NCI-H1694 (cell line): Measurements from ENCODE around the gene CDC14C.
"Not testable (repeated sequence)": the region's sequence is repeated elsewhere in the genome, so short reads cannot be mapped to it uniquely, and the experiment has no call there.

Experiments used
- DNase-seq: peaks from one replicate; lab custom pipeline; 2025; lab: John Stamatoyannopoulos, UW

CDC14C gene

DNA sequence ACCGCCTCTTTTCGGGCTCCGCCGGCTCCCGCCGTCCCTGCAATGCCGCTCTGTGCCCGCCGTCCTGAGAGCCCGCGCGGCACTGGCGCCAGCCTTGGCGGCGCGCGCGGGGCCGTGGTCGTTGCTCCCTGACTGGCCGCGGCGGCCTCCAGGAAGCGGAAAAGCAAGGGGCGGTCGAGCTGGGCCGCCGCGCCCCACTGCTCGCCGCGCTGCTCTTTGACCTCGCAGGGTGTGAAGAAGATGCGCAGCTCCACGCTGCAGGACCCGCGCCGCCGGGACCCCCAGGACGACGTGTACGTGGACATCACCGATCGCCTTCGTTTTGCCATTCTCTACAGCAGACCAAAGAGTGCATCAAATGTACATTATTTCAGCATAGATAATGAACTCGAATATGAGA lies at the start of gene CDC14C:
Gene CDC14C, plus strand, starts transcription at position 115 of the 400 bp plus-strand sequence. Its CDS starts 126 bp downstream, at position 241.
- no peak for DNase-seq

DNA sequence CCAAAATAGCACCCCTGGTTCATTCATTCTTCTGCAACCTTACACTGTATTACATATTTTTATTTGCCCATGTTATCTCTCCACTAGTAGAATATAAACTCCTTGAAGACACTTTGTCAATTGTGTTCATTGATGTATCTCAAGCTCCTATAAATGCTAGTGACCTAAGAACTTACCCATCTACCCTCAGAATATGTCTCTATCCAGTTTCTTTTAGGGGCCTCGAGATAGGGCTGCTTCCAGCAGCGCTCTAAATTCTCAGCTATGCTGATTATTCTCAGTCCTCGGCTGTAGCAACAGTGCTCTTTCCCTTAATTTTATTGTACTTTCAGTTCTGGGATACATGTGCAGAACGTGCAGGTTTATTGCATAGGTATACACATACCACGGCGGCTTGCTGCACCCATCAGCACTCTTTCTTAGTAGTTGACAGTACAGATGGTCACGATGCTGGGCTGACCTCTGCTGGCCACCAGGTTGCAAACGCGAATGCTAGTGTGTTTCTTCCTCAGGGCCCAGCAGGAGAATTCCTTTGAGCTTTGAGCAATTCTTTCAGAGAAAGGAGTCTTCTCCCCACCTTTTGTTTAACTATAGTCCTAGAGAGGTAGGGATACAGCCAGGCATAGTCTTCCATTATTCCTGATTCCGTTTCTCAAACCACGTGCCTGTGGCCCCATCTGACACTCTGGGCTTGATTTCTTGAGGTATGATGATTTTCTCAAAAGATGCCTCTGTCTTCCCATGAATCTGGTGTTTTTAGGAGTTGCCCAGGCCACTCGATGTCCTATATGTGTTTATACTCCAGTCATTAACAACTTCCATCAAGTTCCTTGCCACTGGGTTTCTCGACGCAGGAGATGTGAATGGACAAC lies 49.1 kb upstream of the CDC14C start:
- no peak for DNase-seq

DNA sequence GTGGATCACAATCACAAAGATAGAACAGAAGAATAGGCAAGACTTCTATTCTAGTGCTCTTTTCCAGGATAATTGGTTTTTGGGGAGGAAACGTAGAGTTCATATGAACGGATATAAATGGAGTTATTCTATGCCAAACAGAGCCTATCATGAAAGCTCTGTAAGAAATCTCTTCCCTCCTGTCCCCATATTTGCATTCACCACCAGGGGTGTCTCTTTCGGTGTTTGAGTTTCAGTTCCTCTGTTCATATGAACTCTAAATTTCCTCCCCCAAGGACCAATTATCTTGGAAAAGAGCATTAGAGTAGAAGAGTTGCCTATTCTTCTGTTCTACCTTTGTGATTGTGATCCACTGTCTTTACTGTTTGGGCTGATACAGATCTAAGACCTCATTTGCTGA lies 48.3 kb upstream of the CDC14C start:
- no peak for DNase-seq

DNA sequence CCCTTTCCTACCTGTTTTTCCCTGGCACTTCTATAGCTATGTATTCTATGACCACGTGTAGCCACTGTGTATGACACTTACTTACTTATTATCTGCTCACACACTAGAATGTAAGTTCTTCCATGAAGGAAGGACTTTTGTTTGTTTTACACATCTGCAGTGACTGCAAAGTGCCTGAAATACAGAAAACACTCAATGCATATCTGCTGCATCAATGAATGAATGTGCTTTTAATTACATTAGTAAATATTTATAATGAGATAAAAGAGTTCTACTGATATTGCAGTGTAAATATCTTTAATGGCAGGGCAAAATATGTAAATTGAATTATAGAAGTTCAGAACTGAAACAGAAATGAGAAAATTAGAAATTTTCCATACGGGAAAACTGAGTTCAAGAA lies 43.5 kb upstream of the CDC14C start:
- no peak for DNase-seq

DNA sequence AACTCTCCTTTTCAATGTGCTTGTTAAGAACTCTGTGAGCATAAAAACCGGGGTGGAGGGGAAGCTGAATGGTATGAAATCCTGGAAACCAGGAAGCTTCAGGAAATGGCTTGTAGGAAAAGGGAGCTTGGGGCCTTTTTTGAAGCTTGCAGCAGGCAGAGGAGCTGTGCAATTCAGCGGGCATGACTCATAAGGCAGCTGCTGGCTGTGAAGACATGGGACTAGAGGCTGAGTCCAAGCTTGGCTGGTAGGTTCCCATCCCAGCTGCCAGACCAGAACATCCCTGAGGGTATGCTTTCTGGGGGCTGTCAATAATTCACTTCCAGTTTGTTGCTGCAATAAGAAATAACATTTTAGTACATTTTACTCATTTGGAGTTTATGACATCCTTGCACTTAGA lies 36.8 kb upstream of the CDC14C start:
- DNase-seq: no peak

DNA sequence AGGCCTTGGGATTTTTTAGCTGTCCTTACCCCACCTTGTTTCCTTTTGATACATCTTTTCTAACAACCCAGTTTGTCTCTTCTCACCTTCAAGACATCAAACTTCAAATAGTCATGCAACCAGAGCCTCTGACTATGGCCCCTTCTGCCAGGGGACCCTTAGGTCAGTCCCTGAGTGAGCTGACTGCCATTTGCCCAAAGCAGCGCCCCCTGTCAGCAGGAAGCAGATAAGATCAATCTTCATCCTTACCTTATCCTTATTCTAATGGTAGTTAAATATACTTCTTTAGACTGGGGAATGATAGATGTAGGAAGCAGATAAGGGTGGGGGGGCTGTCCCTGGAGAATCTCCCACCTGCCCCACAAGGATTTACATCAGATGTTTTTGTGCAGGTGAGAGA lies 29.8 kb upstream of the CDC14C start:
- no peak for DNase-seq

DNA sequence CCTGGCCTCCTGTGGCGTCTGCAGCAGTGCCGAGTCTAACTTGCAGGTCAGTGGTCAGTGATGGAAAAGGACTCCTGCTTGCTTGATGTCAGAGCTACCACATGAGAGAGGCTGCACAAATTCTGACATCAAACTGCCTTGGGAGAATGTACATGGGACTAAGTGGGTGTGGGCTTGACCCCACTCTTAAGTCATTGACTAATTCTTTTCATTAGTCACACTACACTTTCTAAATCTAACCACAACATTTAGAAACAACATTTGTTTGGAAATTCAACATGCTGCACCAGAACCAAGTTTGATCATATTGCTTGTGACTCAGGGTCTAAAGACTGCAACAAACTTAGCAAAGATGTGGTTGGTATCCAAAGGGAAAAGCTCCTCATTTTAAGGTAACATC lies 24.4 kb upstream of the CDC14C start:
- DNase-seq: no peak

DNA sequence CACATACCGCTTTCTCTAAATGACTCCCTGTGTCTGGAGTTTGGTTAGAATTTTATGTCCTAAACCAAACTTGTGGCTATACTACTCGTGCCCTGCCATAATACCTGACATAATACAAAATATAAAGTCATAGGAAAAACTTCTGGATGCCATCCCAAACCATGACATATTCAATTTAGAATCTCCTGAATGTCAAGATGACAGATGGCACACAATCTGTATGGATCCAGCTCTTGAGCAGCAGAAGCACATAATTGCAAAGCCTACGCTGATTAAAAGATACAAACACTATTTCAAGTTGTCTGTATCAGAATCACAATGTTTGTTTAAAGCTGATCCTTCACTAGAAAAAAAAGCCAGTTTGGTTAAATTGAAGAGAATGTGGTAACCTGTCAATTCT lies 22.4 kb upstream of the CDC14C start:
- DNase-seq: no peak

DNA sequence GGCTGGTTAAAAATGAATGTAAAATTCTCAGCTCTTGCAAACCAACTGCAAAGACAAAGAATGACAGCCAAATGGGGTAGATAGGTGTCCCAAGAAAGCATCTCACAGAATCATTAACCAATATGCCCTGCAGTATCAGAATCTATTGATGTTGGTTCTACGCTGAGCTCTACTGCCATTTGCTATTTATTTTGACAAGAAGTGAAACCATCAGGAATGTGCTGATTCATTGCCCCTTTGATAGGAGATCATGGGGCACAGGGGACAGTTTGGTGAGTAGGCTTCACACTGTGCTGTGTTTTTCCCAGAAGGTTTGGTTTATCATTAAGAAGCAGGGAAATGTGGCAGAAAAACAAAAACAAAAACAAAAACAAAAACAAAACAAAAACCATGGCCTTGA lies 19.4 kb upstream of the CDC14C start:
- no peak for DNase-seq

DNA sequence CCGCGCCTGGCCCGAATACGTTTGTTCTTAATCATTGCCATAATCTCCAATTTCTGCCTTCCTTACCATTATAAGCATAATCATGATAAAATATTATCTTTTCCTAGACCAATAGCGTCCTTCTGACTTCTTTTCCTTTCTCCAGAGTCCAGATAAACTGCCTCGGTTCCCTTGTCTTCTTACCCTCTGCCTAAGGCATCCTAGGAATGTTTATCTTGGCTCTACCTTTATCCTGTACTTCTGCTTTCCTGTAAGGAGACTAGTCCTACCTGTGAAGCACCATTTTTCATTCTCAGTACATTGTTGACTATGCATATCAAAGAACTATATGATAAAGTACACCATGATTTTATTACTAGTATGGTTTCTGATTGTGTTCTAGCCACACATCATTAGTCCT lies 18.7 kb upstream of the CDC14C start:
- not testable (repeated sequence) for DNase-seq

DNA sequence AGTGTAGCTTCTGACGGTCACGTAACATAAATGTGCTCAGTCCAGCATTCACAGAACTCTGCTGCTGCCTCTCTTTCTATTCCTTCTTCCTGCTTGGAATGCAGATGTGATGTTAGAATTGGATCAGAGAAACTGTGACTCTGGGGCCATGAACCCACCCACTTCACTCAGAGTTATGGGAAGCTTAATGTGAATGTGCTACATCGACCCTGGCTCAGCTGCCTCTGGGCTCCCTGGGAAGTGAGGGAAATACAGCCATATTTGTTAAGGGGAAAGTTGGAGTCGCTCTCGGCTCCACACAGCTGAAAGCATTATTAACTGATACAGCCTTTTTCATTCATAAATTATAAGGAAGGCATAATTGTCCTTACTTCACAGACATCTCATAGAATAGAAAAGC lies 14.5 kb upstream of the CDC14C start:
- DNase-seq: not testable (repeated sequence)

DNA sequence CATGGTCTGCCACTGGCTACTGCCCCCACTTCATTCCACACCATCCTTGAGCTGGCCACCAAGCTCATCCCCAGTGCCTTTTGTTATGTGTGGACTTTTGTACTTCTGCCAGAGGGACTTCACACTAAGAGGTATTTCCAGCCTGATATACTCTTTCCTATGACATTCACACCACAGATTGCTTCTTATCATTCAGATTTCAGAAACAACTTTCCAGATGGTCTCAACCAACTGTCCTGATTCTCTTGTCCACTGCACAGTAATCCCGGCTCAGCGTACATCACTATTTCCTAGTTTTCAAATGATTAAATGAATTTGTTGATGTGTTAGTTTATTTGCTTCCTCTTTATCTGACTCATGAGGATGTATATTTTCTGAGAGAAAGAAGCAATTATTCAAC lies 7.1 kb downstream of the CDC14C start:
- no peak for DNase-seq

DNA sequence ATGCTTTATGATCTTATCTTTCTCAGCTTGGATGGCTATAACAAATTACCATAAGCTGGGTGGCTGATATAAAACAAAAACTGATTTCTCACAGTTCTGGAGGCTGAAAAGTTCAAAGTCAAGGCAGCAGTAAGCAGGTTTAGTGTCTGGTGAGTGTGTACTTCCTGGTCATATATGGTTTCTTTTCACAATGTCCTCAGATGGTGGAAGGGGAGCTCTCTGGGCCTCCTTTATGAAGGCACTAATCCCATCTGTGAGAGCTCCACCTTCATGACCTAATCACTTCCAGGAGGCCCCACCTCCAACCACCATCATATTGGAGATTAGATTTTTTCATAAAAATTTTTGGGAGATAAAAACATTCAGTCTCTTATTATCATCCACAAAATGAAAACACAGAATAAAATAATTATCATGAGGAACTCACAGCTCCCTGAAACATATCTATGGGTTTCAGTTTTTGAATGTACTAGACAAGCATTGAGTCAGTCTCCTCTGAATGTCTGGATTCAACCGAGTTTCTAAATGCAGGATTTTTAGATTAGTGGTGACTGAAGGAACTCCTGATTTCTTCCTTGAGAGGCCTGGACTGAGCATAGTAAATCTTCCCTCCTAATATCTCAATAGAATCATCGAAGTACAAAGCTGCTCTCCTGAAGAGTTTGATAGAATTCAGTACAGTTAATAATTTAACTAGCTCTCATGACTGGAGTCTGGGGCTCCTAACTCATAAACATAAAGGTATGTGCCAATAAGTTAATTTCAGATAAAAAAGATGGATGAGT lies 8.0 kb downstream of the CDC14C start:
- no peak for DNase-seq

DNA sequence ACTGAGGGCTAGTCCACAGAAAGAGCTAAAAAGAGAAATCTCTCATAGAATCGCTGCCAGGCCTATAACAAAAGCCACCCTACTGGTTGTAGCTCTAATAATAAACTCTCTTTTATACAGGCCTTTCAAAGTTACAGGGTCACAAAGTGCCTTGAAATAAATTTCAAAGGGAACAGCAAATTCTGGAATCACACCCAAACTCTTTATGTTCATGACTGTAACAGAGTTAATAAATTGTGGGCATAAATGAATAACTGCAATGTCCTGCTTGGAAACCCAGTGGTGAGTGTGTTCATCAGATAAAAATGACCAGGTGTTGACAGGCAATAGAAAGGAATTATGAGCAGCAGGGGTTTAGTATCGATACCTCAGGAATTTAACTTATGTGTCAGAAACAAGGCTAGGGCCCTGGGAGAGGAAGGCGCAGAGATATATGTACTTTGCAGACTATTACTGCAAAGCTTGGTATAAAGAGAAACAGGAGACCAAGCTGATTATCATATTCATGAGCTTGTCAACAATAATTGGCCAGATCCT lies 9.3 kb downstream of the CDC14C start:
- DNase-seq: no peak

DNA sequence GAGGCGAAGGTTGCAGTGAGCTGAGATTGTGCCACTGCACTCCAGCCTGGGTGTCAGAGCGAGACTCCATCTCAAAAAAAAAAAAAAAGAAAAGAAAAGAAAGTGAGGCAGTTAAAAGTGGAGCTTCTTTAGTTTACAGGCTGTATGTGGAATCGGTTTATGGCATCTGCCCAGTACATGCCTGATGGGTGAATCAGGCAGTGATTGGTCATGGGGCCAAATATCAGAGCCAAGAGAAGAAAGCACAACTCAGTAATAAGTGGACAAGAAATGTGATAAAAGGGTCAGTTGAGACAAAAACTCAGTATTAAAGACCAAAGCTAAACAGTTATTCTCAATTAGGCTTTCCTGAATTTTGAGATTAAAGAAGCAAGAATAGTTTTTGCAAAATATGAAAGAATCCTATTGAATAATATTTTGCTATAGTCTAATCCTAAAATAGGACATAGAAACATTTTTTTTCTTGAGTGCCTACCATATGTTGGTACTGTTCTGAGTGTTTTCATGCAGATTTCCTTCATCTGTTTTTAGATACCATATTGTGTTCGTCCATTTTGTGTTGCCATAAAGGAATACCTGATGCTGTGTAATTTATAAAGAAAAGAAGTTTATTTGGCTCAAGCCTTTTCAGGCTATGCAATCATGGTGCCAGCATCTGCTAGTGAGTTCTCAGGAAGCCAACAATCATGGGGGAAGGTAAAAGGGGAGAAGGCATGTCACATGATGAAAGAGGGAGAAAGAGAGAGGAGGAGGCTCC lies 14.4 kb downstream of the CDC14C start:
- no peak for DNase-seq

DNA sequence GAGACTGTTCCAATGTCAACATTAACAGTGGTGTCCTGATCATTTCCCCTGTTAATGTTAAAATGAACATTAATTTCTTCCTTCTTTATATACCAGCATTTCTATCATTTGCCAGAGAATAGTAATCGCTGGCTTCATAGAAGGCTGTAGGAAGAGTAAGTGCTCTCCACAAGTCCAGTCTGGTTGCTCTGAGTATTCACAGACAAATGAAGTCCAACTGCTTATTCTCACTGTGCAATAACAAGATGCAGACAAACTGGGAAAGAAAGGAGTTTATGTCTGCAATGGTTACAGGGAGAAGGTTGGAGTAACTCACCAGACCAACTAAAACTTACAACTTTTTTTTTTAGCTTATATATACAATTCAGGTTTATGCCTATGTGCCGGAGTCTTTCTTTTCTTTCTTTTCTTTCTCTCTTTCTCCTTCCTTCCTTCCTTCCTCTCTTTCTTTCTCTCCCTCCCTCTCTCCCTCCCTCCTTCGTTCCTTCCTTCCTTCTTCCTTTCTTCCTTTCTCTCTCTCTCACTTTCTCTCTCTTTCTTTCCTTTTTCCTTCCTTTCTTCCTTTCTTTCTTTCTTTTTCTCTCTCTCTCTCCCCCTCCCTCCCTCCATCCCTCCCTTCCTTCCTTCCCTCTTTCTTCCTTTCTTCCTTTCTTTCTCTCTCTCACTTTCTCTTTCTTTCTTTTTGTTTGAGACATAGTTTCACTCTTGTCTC lies 19.1 kb downstream of the CDC14C start:
- no peak for DNase-seq

DNA sequence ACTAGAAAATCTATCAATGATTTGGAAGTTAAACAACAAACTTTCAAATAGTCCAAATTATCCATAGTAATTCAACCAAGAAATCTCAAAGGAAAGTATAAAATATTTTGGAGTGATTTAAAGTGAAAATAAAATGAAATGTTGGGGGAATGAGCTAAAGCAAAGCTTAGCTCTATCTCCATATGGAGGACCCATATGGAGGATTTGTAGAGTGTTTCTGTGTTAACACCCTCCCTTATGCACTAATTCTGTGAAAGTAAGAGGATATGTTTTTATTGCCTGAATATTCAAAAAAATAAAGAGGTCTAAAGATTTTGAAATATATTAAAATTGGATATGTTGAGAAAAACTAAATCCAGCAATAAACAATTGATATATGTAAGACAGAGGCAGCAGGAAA lies 31.6 kb downstream of the CDC14C start:
- no peak for DNase-seq

DNA sequence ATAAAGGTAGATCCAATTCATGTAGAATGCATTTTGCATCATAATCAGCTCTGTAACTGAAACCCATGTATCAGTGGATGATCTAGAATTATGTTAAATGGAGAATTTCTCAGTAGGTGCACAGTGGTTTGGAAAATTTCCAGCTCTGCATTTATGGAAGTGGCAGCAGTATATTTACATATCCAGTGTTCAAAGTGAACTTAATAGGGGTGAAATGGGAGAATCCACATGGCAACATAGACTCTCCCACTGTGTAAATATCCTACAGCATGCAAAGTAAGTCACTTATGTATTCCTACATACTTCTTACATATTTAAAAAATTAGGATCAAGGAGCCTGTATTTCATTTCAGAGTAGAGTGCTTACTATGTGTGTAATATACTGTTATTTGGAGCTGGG lies 35.3 kb downstream of the CDC14C start:
- DNase-seq: no peak

DNA sequence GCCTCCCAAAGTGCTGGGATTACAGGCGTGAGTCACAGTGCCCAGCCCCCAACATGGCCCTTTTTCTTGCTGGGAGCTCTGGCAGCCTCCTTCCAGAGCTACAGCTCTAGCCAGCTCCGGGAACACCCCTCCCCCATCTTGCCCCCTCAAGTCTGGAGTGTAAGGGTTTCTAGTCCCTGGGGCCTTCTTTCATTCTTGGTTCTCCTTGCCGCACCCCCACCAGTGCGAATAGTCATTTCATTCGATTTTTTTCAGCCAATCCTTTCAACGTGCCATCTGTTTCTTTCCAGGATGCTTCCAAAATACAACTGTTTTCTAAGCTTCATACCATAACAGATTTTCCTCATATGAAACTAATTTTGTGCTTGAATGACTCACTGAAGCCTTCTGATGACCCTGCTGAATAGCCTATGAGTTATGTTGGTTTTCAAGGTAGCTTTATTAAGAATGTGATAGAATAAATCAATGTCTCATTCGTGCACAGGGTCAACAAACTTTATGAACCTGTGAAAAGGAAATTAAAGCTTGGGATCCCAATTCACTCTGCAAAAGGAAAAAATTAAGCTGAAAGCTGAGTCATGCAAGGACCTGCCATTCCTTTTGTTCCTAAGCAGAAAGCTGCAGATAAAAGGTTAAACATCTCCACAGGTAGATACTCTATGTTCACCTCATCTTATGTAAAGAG lies 38.6 kb downstream of the CDC14C start:
- DNase-seq: no peak

DNA sequence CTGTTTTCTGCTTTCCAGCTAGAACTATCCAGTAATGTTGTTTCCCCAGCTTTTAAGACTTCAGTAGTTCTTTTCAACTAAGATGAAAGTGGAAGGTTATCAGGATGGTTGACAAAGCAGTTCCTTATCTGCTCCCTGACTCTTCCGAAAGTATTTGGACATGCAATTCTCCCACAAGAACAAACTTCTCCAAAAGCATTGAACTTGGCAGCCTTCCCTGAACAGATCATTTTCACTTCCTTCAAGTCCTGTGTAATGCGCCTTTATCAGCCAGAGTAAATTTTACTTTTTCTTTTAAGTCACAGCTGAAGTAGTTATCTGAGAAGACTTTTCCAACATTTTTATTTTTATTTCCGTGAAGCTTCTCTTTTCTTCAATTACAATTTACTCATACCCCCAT lies 39.7 kb downstream of the CDC14C start:
- DNase-seq: no peak

DNA sequence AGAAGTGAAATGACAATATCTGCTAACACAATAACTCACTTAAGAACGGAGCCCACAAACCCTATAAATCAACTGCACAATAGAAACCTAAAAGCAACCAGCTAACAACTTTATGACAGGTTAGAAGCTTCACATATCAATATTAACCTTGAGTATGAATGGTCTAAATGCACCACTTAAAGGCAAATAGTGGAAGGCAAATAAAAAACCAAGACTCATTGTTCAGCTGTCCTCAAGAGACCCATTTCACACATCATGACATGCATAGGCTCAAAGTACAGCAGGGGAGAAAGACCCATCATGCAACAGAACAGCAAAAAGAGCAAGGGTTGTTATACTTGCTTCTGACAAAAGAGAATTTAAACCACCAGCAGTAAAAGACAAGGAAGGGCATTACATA lies 46.8 kb downstream of the CDC14C start:
- DNase-seq: no peak
